HG02623 (cell line): ENCODE measurements around the gene HLA-B.
"Not testable (repeated sequence)": the region's sequence is repeated elsewhere in the genome, so short reads cannot be mapped to it uniquely, and the experiment has no call there.

ENCODE experiments used
- ATAC-seq: cut with Tn5 transposase; IDR thresholded peaks from one replicate; pipeline ENCODE4 v1.9.1; 2021; ENCODE audit warnings: moderate library complexity; ENCODE audit not compliant: unreplicated experiment

HLA-B gene

DNA sequence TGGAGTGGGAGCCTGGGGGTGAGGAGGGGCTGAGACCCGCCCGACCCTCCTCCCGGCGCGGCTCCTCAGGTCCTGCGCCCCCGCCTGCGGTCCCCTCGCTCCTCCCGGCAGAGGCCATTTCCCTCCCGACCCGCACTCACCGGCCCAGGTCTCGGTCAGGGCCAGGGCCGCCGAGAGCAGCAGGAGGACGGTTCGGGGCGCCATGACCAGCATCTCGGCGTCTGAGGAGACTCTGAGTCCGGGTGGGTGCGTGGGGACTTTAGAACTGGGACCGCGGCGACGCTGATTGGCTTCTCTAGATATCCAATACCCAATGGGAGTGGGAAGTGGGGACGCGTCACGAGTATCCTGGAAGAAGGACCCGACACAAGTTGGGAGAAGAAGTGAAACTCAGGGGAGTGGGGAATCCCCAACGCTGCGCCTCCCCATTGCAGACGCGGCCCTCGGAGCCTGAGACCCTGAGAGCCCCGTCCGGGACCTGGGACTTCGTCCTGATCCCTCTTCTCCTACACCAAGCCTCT is at the start of gene HLA-B:
Gene HLA-B, minus strand, starts transcription at position 234 of the 521 bp plus-strand sequence. Its CDS starts 21 bp downstream, at position 213.
- peak; percentile 72 for ATAC-seq

DNA sequence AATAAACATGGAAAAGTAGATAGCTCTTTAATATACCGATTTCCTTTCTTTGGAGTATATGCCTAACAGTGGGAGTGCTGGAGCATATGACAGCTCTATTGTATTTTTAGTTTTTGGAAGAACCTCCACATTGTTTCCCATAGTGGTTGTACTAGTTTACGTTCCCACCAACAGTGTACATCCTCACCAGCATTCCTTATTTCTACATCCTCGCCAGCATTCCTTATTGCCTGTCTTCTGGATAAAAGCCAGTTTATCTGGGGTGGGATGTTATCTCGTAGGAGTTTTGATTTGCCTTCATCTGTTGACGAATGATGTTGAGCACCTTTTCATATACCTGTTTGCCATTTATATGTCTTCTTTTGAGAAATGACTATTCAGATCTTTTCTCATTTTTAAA is 49.0 kb upstream of the HLA-B start:
- ATAC-seq = no peak

DNA sequence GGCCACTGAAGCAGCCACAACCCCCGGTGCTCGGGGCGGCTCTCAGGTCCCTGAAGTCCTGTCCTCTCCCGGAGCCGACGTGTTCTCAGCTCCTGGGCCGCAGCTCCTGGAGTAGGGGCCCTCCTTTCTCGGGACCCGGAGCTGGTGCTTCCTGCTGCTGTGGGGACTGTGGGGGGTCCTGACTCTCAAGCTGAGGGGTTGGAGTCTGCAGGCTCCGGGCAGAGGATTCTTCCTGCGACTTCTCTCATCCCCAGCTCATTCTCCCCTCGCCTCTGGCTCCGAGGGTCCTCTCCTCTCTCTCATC is 47.0 kb upstream of the HLA-B start:
- not testable (repeated sequence) for ATAC-seq

DNA sequence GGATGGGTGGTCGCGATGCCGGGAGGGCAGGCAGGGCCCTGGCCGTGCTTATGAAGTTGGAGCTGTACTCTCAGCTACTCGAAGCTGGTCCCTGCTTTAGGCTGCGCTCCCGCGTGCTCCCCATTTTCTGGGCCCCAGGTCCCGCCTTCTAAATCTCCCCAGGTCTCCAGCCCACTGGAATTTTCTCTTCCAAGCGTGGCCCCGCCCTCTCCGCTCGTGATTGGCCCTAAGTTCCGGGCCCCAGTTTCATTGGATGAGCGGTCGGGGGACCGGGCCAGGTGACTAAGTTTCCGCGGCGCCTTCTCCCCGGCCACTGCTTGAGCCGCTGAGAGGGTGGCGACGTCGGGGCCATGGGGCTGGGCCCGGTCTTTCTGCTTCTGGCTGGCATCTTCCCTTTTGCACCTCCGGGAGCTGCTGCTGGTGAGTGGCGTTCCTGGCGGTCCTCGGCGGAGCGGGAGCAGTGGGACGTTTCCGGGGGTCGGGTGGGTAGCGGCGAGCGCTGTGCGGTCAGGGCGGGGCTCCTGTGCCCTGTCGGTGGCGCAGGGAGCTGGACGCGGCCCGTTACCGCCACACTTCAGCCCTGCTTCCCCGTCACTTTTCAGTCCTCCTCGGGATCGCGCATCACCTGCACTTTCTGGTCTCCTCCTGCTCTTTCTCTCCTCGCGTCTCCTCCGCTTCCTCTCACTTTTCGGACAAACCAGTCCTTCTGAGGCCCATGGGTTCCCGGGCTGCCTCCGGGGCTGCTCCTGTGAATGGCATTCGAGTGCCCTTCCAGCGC is 46.5 kb upstream of the HLA-B start, which contains the start of gene MICA:
Gene MICA, plus strand, starts transcription at position 313 of the 778 bp plus-strand sequence. Its CDS starts 38 bp downstream, at position 351.
- ATAC-seq = peak; percentile 45

DNA sequence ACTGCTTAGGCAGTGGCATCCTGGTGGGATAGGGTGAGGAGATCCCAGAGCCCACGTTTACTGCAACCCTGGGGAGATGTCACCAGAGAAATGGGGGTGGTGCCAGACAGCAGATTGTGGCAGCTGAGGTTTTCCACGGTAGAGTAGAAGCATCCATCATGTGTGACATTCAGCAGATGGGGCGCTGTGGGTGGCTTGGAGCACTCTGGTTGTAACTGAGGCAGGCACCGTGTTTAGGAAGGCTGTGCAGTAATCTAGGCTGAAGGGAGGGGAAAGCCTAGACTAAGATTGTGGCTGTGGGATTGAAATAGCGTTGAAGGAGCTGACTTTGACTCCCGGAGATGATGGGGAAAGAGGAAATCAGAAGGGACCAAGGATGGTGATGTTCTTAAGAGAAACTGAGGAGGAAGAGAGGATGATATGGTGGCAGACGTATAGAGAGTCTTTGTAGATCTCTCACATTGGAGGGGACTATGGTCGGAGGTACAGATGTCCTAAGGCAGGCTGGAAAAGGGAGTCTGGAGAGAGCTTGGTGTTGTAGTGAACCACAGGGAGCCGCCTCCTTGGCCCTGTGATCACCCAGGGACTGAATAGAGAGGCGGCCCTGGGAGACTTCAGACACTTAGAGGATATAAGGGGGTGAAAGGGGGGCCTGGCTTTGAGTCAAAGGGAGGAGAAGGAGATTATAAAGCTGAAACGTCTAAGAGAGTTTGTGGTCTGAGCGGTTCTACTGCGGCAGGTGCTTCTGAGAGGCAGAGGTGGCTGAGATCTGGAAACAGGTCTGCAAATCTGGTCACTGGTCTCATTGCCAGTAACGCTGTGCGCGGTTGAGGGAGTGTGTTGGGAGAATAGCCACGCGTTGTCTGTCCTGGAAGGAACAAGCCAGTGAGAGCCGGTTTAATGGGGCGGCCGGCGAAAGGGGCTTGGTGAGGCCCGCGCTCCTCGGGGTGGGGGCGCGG is 45.6 kb upstream of the HLA-B start:
- ATAC-seq = no peak

DNA sequence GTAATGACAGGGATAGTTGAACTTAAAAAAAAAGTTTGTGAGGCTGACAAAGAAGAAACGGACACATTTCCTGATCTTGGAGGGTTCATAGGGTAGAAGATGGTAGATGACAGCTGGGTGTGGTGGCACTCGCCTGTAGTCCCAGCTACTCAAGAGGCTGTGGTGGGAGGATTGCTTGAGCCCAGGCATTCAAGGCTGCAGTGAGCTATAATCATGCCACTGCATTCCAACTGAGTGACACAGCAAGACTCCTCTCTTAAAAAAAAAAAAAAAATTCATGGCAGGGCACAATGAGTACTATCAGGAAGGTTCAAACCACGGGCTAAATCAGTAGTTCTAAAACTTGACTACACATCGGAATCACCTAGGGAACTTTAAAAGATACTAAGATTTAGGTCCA is 44.4 kb upstream of the HLA-B start:
- no peak for ATAC-seq

DNA sequence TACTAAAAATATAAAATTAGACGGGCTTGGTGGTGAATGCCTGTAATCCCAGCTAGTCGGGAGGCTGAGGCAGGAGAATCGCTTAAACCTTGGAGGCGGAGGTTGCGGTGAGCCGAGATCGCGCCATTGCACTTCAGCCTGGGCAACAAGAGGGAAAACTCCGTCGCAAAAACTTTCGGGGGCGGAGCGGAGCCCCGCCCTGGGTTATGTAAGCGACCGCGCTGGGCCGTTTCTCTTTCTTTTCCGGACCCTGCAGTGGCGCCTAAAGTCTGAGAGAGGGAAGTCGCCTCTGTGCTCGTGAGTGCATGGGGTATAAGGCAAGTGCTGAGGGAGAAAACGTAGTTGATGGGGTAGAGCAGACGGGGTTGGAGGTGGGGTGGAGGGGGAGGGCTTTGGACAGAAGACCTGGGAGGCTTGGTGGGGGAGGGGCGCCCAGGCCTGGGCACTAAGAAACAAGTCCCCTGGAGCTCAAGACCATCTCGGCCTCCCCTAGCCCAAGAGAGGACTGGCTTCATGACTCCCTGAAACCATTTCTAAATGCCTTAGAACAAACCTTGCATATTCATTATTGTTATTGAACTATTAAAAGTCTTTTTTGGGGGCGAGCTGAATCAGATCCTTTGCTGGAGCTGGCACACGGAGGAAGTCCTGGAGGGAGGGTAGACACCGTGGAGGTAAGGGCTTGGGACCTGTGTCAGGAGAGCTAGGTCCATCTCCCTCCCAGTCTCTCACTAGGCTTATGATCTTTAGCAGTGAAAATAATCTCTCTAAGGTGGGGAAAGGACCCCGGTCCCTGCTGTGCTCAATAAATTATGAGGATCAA is 43.7 kb upstream of the HLA-B start:
- ATAC-seq = no peak

DNA sequence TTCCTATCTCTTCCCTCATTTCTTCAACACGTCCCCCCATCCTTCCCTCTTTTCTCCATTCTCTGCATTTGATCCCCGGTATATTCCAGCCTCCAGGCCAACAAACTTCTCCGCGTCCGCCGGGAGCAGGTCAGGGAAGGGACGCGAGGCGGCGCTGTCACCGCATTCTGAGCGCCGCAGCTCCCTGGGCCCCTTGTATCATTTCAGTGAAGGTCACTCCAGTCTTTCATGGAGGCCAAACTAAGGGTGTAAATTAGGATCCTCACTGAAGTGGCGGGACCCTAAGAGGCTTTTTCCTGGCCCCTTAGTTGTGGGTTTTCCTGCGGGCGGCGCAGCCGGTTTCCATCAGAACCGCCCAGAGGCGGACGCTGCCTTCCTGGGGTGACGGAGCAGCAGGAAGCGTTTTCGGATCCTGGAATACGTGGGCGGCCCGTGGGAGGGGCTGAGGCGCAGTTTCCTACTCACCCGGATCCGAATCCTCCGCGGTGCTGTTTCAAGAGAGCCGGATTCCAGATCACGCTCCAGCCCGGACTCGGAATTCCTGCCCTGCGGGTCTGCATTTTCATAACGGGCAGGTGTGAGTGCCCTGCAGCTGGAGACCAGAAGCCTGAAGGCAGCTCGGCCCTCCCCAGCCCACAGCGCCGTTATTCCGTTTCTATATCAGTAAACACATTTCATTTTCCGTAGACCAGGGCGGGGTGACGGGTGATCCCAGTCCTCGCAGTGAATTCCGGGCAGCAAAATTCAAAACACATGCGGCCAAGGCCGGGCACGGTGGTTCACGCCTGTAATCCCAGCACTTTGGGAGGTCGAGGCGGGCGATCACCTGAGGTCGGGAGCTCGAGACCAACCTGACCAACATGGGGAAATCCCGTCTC is 42.8 kb upstream of the HLA-B start:
- no peak for ATAC-seq

DNA sequence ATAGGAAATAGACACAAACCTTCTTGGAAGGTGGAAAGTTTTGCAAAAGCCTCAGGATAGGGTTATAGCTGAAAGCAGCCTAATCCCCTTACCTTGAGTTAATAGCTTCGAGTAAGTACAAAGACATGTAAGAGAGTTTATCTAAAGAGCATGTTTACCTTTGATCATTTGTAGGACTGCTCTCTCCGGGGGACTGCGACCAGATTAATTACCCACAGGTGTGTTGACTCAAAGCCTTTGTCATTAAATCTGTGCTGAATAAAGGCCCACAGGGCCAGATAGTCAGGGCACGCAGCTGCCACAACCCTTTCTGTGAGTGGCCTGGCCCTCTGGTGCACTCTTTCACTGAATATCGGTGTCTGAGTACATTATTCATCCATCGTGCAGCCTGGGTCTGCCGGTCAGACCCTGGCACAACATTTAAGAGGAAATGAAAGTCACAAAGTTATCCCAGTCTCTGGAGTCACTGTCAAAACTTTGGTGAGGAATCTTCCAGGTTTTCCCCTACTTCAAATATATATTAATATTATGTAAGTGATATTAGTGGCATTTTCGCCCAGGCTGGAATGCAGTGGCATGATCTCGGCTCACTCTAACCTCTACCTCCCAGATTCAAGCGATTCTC is 41.0 kb upstream of the HLA-B start:
- no peak for ATAC-seq

DNA sequence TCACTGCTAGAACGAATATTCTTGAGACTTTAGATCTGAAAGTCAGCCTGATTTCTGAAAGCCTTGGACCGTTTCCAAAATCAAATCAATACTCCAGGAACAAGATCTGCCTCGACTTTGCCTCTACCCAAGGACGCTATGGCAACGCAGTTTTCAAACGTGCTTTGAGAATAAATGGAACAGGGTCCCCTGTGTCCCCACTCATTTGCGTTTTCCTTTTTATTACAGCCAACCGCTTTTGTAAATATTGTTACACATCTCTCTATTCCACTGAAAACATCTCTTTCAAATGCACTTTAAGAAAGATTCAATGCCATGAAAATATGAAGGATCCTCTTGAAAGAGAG is 40.1 kb upstream of the HLA-B start:
- not testable (repeated sequence) for ATAC-seq

DNA sequence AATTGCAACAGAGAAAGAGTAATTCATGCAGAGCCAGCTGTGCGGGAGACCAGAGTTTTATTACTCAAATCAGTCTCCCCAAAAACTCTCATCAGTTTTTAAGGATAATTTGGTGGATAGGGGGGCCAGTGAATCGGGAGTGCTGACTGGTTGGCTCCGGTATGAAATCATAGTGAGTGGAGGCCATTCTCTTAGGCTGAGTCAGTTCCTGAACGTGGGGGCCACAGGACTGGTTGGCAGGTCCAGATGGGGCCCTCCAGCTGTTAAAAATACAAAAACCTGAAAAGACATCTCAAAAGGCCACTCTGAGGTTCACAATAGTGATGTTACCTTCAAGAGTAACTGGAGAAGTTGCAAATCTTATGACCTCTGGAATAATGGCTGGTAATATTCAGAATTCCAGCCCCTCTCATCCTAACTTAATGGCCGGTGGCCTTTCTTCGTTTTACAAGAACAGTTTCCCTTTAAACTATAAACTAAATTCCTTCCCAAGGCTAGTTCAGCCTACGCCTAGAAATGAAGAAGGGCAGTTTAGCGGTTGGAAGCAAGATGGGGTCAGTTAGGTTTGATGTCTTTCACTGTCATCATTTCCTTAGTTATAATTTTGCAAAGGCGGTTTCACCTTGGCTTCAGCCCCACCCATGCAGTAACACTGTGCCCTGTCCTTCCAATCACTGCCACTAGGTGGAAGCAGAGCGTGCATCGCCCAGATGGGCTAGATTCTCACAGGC is 39.6 kb upstream of the HLA-B start:
- ATAC-seq = no peak

DNA sequence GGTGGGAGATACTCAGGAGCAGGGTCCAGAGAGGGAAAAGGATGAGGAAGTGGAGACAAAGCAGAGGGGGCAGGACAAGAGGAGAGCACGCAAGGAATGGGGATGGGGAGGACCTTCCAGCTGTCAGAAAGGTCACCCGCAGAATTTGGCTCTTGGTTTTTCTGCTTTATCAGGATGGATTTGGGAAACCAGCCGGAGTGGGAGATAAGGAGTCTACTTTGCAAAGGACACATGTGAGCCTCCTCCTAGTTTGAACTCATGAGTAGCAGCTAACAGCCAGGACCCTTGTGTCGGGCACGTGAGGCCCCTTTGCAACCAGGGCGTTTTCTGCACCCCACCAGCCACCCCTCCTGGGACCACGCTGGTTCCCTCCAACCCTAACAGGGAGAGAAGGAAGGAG is 38.9 kb upstream of the HLA-B start:
- no peak for ATAC-seq

DNA sequence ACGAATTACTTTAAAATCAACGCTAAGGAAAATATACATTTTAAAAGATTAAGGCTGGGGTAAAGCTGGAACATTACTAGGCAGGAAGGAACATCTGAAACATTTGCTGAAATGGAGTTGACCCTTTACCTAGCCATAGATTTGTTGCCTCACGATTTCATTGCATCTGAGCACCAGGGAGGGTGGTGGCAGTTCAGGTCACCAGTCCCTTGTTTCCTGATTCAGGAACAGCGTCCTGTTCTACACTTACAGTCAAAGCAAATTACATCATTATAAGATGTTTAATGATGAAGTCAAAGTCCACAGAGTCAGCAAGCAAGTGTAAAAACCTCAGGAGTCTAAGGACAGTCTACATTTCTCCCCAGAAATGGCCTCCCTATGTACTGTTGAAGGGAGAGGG is 37.4 kb upstream of the HLA-B start:
- no peak for ATAC-seq

DNA sequence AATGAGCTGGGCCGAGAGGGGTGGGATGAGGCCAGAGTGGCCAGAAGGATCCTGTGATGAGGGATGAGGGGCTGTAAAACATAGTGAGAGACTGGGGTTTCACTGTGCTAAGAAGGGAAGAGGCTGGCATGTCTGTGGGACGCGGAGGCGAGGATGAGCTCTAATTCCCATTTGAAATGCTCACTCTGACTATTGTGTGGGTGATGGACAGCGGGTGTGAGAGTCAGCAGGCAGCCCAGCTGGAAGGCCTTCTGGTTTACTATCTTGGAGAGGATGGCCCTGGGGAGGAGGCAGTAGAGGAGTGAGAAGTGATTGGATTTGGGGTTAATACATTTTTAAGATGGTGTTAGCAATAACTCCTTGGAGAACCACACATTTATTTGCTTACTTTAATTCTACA is 37.0 kb upstream of the HLA-B start:
- no peak for ATAC-seq

DNA sequence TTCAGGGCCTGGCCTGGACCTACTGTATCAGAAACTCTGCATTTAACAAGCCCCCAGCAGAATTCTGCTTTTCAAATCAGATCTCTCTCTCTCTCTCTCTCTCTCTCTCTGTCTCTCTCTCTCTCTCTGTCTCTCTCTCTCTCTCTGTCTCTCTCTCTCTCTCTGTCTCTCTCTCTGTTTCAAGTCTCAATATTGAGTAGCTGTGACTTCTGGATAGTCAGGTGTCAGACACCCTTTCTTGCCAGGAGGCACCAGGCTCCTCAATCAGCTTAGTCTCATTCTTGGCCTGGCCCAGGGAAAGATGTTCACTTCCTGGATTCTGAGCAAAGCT is 32.8 kb upstream of the HLA-B start:
- not testable (repeated sequence) for ATAC-seq

DNA sequence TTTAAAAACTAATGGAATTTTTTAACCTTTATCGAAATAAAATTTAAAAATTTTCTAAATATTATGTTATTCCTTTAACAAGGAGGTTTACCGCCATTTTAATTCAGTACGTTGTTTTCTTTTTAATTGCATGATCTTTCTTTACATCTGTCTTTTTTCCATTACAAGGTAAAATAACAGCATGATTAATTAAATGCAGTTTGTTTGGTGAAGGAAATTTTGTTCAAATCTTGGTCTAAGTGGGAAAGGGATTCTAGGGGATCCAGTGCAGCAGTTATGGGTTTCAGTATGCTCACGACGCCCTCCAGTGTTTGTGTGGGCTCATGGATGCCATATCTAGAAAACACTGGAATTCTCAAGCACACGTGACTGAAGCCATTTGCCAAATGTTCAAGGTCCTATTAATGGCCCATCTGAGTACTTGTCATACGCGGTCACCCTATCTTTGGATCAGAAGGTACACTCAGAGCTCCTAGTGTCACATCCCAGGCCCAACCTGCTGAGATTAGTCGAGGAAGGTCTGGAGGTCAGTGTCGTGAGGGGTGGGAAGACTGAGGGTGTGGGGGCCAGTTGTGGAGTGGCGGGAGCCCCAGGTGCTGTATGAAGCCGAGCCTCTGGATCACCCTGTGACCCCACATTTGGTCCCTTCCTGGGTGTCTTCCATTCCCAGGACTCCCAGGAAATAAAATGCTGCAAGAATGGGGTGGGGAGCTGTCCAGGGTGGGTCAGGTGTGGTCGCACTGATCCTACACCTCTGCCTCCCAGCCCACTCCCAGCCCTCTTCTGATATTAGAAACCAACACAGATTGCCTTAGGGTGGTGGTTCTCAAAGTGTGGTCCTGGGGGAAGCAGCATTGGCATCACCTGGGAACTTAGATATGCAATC is 32.2 kb upstream of the HLA-B start:
- ATAC-seq = not testable (repeated sequence)

DNA sequence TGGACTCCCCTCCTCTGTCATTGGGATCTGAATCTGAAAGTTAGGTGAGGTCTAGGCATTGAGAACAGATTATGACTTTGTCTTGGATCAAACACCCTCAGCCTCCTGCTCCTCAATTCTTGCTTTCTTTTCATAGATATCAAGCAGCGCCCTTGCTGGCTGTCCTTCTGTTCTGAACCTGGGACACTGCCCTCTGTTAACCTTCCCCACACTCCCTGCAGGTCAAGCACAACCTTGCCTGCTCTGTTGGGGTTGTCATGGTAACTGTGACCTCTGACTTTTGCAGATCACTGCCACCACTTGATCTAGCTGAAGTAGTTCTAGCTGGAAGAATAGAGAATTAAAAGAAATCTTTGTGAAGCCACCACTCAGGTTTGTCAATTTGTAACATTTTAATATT is 30.0 kb upstream of the HLA-B start:
- ATAC-seq = no peak

DNA sequence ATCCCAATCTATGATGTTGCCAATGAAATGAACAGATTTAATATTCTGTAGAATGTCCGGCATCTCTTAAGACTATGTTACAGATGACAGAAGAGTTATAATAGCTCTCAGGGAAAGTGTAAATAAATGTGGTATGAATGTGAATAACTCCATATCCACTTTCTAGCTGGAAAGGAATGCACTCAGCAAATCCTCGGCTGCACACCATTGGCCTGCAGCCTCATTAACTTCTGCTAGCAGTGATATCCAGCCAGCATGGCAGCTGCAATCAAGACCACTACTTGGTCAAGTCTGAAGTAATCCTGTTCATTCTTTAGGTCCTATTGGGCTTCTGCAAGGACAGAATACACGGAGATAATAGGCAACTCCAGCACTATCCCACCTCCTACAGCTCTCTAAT is 29.1 kb upstream of the HLA-B start:
- no peak for ATAC-seq
